ENCODE data around the gene KCTD4. TPM values are rescaled to one million over a fixed set of nuclear protein-coding genes. Genes with fewer than 3 reads are reported as not detected.

Gene KCTD4
- polyA plus RNA-seq, 3 donors, result 0.12 TPM; not detected in 2

GRCh38 chr13:45242070-45242469, 41.2 kb upstream of the KCTD4 start:
- Histone ChIP-seq H3K36me3 (replicated peaks in 1 of 2; ENCODE audit: control insufficient read depth in 1 of 2, insufficient read depth in 2 of 2, low read length in 2 of 2) (peaks cover 0 to 7% of the 10 kb centered on the region in 2 donors), H3K27me3 (ENCODE audit: control insufficient read depth in 2 of 2, insufficient read depth in 2 of 2, low read length in 2 of 2) (no peaks in the 10 kb centered on the region), H4K20me1 (ENCODE audit: insufficient read depth, low read length) (peaks cover 9% of the 10 kb centered on the region), H2AFZ (ENCODE audit: insufficient read depth, low read depth, low read length, poor library complexity, severe bottlenecking) (no peak overlapping the region), H3K27ac (ENCODE audit: low read depth in 1 of 2, low read length in 2 of 2) (no peak overlapping the region), H3K4me3 (replicated peaks in 1 of 3; ENCODE audit: low read depth in 2 of 3, low read length in 3 of 3) (no peak overlapping the region), H3K4me1 (ENCODE audit: control insufficient read depth in 1 of 2, insufficient read depth in 2 of 2, low read length in 2 of 2) (no peaks in the 10 kb centered on the region), H3K4me2 (replicated peaks; ENCODE audit: extremely low read depth, low read length, poor library complexity, severe bottlenecking) (no peak overlapping the region), H3K9ac (ENCODE audit: insufficient read depth, low read length, poor library complexity, severe bottlenecking) (no peak overlapping the region), H3K79me2 (ENCODE audit: insufficient read depth, low read length) (no peaks in the 10 kb centered on the region), H3K9me3 (replicated peaks in 1 of 2; ENCODE audit: control insufficient read depth in 1 of 2, insufficient read depth in 1 of 2, low read length in 2 of 2) (no peaks in the 10 kb centered on the region)
- WGBS (ENCODE audit: insufficient coverage), result 6% methylated on average over 2 of the region's 3 CpGs
- Mint-ChIP-seq H3K4me3 (no peak overlapping the region), H3K27me3 (ENCODE audit: low read depth in 3 of 3) (peaks cover 0 to 1% (median 1%) of the 10 kb centered on the region in 3 donors), H3K9me3 (peaks cover 0 to 3% (median 0%) of the 10 kb centered on the region in 7 donors), H3K36me3 (peaks cover 10% of the 10 kb centered on the region in 2 donors), H3K27ac (no peak overlapping the region), H3K4me1 (peaks cover 5% of the 10 kb centered on the region)
- DNase-seq, result no peak
- intact Hi-C loops (cut with micrococcal nuclease), result no loop called here
- TF ChIP-seq, protein P1, sequence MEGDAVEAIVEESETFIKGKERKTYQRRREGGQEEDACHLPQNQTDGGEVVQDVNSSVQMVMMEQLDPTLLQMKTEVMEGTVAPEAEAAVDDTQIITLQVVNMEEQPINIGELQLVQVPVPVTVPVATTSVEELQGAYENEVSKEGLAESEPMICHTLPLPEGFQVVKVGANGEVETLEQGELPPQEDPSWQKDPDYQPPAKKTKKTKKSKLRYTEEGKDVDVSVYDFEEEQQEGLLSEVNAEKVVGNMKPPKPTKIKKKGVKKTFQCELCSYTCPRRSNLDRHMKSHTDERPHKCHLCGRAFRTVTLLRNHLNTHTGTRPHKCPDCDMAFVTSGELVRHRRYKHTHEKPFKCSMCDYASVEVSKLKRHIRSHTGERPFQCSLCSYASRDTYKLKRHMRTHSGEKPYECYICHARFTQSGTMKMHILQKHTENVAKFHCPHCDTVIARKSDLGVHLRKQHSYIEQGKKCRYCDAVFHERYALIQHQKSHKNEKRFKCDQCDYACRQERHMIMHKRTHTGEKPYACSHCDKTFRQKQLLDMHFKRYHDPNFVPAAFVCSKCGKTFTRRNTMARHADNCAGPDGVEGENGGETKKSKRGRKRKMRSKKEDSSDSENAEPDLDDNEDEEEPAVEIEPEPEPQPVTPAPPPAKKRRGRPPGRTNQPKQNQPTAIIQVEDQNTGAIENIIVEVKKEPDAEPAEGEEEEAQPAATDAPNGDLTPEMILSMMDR (IDR thresholded peaks at IDR 0.05), result no peak

DNA sequence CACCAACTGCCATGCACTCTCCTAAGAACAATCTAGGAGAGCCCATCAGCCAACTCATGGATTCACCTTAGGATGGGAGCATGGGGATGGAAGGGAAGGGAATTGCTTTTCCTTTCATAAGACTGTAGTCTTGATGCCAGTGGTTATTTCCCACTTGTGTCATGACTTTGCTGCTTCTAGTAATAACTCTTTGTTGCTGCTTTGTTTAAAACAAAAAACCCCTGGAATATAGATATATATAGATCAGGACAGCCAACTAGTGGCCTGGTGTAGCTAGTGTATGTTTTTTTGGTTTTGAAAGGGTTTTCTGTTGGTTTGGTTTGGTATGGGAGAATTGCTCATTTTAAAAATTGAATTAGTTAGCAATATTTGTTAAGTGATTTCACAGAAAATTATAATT, 39.3 kb upstream of the KCTD4 start:
- H3K9me3 ChIP-seq (replicated peaks in 1 of 2; ENCODE audit: control insufficient read depth in 1 of 2, insufficient read depth in 1 of 2, low read length in 2 of 2), result no peaks in the 10 kb centered on the region
- H2AFZ ChIP-seq (ENCODE audit: insufficient read depth, low read depth, low read length, poor library complexity, severe bottlenecking), result no peak overlapping the region
- no peak for DNase-seq
- H3K27ac ChIP-seq (ENCODE audit: low read depth in 1 of 2, low read length in 2 of 2), result no peak overlapping the region
- Mint-ChIP-seq H3K9me3 (no peaks in the 10 kb centered on the region), H3K27me3 (ENCODE audit: low read depth in 3 of 3) (peaks cover 1 to 3% (median 2%) of the 10 kb centered on the region in 3 donors), H3K27ac (no peak overlapping the region), H3K36me3 (peaks cover 7 to 10% of the 10 kb centered on the region in 2 donors), H3K4me3 (no peak overlapping the region), H3K4me1 (peaks cover 5% of the 10 kb centered on the region)
- H3K79me2 ChIP-seq (ENCODE audit: insufficient read depth, low read length), result no peaks in the 10 kb centered on the region
- no peaks in the 10 kb centered on the region for H3K4me1 ChIP-seq (ENCODE audit: control insufficient read depth in 1 of 2, insufficient read depth in 2 of 2, low read length in 2 of 2)
- intact Hi-C loops (cut with micrococcal nuclease), result no loop called here
- H3K4me2 ChIP-seq (replicated peaks; ENCODE audit: extremely low read depth, low read length, poor library complexity, severe bottlenecking), result no peak overlapping the region
- H3K36me3 ChIP-seq (replicated peaks in 1 of 2; ENCODE audit: control insufficient read depth in 1 of 2, insufficient read depth in 2 of 2, low read length in 2 of 2), result peaks cover 2 to 7% of the 10 kb centered on the region in 2 donors
- H4K20me1 ChIP-seq (ENCODE audit: insufficient read depth, low read length), result peaks cover 12% of the 10 kb centered on the region
- no peak overlapping the region for H3K4me3 ChIP-seq (replicated peaks in 1 of 3; ENCODE audit: low read depth in 2 of 3, low read length in 3 of 3)
- H3K9ac ChIP-seq (ENCODE audit: insufficient read depth, low read length, poor library complexity, severe bottlenecking), result no peak overlapping the region
- TF ChIP-seq, protein P1 (IDR thresholded peaks at IDR 0.05), result no peak
- H3K27me3 ChIP-seq (ENCODE audit: control insufficient read depth in 2 of 2, insufficient read depth in 2 of 2, low read length in 2 of 2), result no peaks in the 10 kb centered on the region

All from CD14-positive monocyte (primary cell).